ENCODE results near the gene GFY.

DNA sequence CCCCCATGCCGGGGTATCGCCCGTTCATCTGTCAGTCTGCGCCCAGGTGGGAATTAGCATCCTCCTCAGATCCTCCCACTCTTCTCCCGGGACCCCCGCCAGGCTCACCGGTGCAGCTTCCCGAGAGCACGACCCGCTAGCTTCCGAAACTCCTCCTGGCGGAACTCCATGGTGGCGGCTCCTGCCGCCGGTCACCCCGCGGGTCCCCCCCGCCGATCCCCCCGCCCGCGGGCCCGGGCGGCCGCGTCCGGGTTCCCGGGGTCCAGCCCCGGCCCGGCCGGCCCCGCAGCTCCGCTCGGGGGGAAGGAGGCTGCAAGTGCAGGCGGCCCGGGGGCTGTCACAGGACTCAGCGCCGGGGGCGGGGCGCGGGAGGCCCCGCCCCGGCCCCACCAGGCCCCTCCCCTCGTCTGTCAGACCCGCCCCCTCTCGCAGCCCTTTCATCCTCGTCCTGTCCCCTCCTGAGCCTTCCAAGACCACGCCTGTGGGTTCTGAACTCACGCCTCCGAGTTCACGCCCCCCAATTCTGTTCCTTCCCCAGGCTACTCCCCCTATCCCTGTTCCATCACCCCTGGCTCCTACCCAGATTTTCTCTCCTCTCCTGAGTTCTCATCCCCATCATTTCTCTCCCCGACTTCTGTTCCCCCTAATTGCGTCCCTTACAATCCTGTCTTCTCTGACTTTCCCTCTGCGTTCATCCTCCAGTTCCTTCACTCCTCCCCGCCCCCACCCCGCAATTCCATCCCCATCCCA lies 16.2 kb downstream of the GFY start, which contains the start of gene SLC17A7:
- TF ChIP-seq POLR2A (IDR thresholded peaks at IDR 0.05) (no peak), POLR2AphosphoS5 (IDR thresholded peaks at IDR 0.05; ENCODE audit: insufficient read depth in 1 of 2, low read depth in 1 of 2) (no peak)
- TF ChIP-seq, protein P1, sequence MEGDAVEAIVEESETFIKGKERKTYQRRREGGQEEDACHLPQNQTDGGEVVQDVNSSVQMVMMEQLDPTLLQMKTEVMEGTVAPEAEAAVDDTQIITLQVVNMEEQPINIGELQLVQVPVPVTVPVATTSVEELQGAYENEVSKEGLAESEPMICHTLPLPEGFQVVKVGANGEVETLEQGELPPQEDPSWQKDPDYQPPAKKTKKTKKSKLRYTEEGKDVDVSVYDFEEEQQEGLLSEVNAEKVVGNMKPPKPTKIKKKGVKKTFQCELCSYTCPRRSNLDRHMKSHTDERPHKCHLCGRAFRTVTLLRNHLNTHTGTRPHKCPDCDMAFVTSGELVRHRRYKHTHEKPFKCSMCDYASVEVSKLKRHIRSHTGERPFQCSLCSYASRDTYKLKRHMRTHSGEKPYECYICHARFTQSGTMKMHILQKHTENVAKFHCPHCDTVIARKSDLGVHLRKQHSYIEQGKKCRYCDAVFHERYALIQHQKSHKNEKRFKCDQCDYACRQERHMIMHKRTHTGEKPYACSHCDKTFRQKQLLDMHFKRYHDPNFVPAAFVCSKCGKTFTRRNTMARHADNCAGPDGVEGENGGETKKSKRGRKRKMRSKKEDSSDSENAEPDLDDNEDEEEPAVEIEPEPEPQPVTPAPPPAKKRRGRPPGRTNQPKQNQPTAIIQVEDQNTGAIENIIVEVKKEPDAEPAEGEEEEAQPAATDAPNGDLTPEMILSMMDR (IDR thresholded peaks at IDR 0.05) = no peak

Measured in vagina (tissue), 2 donors.